ENCODE data around the gene CRIP2.
A peak's percentile ranks its signal among the peaks of the same experiment; 100 is the strongest.

The CRIP2 gene

GRCh38 chr14:105477660-105478397 is 3.2 kb downstream of the CRIP2 start:
- DNase-seq: no peak

- DNase-seq: peak; percentile 26
These were observed 4.0 kb downstream of the CRIP2 start for GRCh38 chr14:105478398-105479251.

- no peak for DNase-seq
These were observed 5.0 kb downstream of the CRIP2 start for GRCh38 chr14:105479431-105480158.

GRCh38 chr14:105480199-105480746 is 5.7 kb downstream of the CRIP2 start:
- DNase-seq: no peak

GRCh38 chr14:105480807-105481801 is 6.5 kb downstream of the CRIP2 start:
- DNase-seq: peak; percentile 86

GRCh38 chr14:105481886-105482457 is 7.4 kb downstream of the CRIP2 start:
- DNase-seq: peak; percentile 51

GRCh38 chr14:105482486-105483110 is 8.0 kb downstream of the CRIP2 start:
- DNase-seq: no peak

- no peak for DNase-seq
These were observed 8.9 kb downstream of the CRIP2 start for GRCh38 chr14:105483300-105484068.

GRCh38 chr14:105484069-105484996 is 9.7 kb downstream of the CRIP2 start:
- DNase-seq: no peak

- no peak for DNase-seq
These were observed 10.4 kb downstream of the CRIP2 start for GRCh38 chr14:105484997-105485393.

GRCh38 chr14:105485739-105486162 is 11.1 kb downstream of the CRIP2 start:
- peak; percentile 76 for DNase-seq

GRCh38 chr14:105486163-105486973 is 11.7 kb downstream of the CRIP2 start, which contains the start of gene CRIP1:
CRIP1 (plus strand) TSS chr14:105486886; CDS start chr14:105487260, 374 bp downstream.
- no peak for DNase-seq

- DNase-seq: no peak
These were observed 12.4 kb downstream of the CRIP2 start for GRCh38 chr14:105486974-105487448.

GRCh38 chr14:105487449-105487985 is 12.9 kb downstream of the CRIP2 start:
- DNase-seq: no peak

- no peak for DNase-seq
These were observed 13.6 kb downstream of the CRIP2 start for GRCh38 chr14:105487986-105488777.

- DNase-seq: no peak
These were observed 14.3 kb downstream of the CRIP2 start for GRCh38 chr14:105488781-105489541.
